Measurements from ENCODE around the gene KCNJ6. TPM values are rescaled to one million over a fixed set of nuclear protein-coding genes. Genes with fewer than 3 reads are reported as not detected.

The KCNJ6 gene
- total RNA-seq, 1 donor from 2014 or later, result 2.6 TPM

GRCh38 chr21:37575580-37575979, 340.7 kb downstream of the KCNJ6 start:
- peaks cover 13% of the 10 kb centered on the region for H3K9me3 Mint-ChIP-seq (ENCODE audit: unreplicated experiment)
- Histone ChIP-seq H3K27me3 (ENCODE audit: insufficient read depth, low read length) (no peaks in the 10 kb centered on the region), H3K4me3 (ENCODE audit: insufficient read depth, low read depth, low read length) (no peak overlapping the region), H4K20me1 (ENCODE audit: insufficient read depth, low read length) (no peaks in the 10 kb centered on the region), H3K36me3 (ENCODE audit: insufficient read depth, low read length) (no peaks in the 10 kb centered on the region), H3K79me2 (ENCODE audit: insufficient read depth, low read length) (no peaks in the 10 kb centered on the region), H3K9ac (ENCODE audit: low read length) (no peak overlapping the region), H2AFZ (ENCODE audit: low read depth, low read length) (no peak overlapping the region), H3K27ac (ENCODE audit: low read depth, low read length) (no peak overlapping the region), H3K9me3 (ENCODE audit: insufficient read depth, low read depth, low read length) (no peaks in the 10 kb centered on the region), H3K4me1 (ENCODE audit: insufficient read depth, low read length) (no peaks in the 10 kb centered on the region), H3K4me2 (ENCODE audit: low read length) (no peak overlapping the region)
- FAIRE-seq (no peak), DNase-seq (ENCODE audit: low read depth) (no peak)
- no peak overlapping the region for H3K4me3 Mint-ChIP-seq (ENCODE audit: unreplicated experiment)
- peaks cover 1% of the 10 kb centered on the region for H3K36me3 Mint-ChIP-seq (ENCODE audit: low read depth, unreplicated experiment)
- TF ChIP-seq CTCF (IDR thresholded peaks at IDR 0.05; ENCODE audit: insufficient read depth, low read depth, low read length), result no peak
- TF ChIP-seq EZH2 (IDR thresholded peaks at IDR 0.05; ENCODE audit: insufficient read depth, low read length), result no peak
- H3K27ac Mint-ChIP-seq (ENCODE audit: unreplicated experiment), result no peak overlapping the region
- H3K27me3 Mint-ChIP-seq (ENCODE audit: low read depth, unreplicated experiment), result peaks cover 5% of the 10 kb centered on the region
- peaks cover 5% of the 10 kb centered on the region for H3K4me1 Mint-ChIP-seq (ENCODE audit: low read depth, unreplicated experiment)

- TF ChIP-seq EZH2 (IDR thresholded peaks at IDR 0.05; ENCODE audit: insufficient read depth, low read length) (no peak), CTCF (IDR thresholded peaks at IDR 0.05; ENCODE audit: insufficient read depth, low read depth, low read length) (no peak)
- H3K36me3 Mint-ChIP-seq (ENCODE audit: low read depth, unreplicated experiment), result peaks cover 1% of the 10 kb centered on the region
- peaks cover 5% of the 10 kb centered on the region for H3K27me3 Mint-ChIP-seq (ENCODE audit: low read depth, unreplicated experiment)
- H3K27ac Mint-ChIP-seq (ENCODE audit: unreplicated experiment), result no peak overlapping the region
- H3K79me2 ChIP-seq (ENCODE audit: insufficient read depth, low read length), result no peaks in the 10 kb centered on the region
- FAIRE-seq, result no peak
- no peak overlapping the region for H3K4me3 ChIP-seq (ENCODE audit: insufficient read depth, low read depth, low read length)
- no peak overlapping the region for H2AFZ ChIP-seq (ENCODE audit: low read depth, low read length)
- H3K27me3 ChIP-seq (ENCODE audit: insufficient read depth, low read length), result no peaks in the 10 kb centered on the region
- H3K4me1 ChIP-seq (ENCODE audit: insufficient read depth, low read length), result no peaks in the 10 kb centered on the region
- DNase-seq (ENCODE audit: low read depth), result no peak
- H3K4me2 ChIP-seq (ENCODE audit: low read length), result no peak overlapping the region
- H3K9me3 Mint-ChIP-seq (ENCODE audit: unreplicated experiment), result peaks cover 17% of the 10 kb centered on the region
- no peaks in the 10 kb centered on the region for H3K36me3 ChIP-seq (ENCODE audit: insufficient read depth, low read length)
- H3K4me1 Mint-ChIP-seq (ENCODE audit: low read depth, unreplicated experiment), result peaks cover 2% of the 10 kb centered on the region
- no peaks in the 10 kb centered on the region for H4K20me1 ChIP-seq (ENCODE audit: insufficient read depth, low read length)
- H3K9me3 ChIP-seq (ENCODE audit: insufficient read depth, low read depth, low read length), result no peaks in the 10 kb centered on the region
- no peak overlapping the region for H3K27ac ChIP-seq (ENCODE audit: low read depth, low read length)
- H3K9ac ChIP-seq (ENCODE audit: low read length), result no peak overlapping the region
- no peak overlapping the region for H3K4me3 Mint-ChIP-seq (ENCODE audit: unreplicated experiment)
Observed at GRCh38 chr21:37574751-37575150, 341.5 kb downstream of the KCNJ6 start.

GRCh38 chr21:37574316-37574715, 341.9 kb downstream of the KCNJ6 start:
- peaks cover 2% of the 10 kb centered on the region for H3K4me1 Mint-ChIP-seq (ENCODE audit: low read depth, unreplicated experiment)
- peaks cover 5% of the 10 kb centered on the region for H3K27me3 Mint-ChIP-seq (ENCODE audit: low read depth, unreplicated experiment)

More at GRCh38 chr21:37574316-37574715, 341.9 kb downstream of the KCNJ6 start:
- Mint-ChIP-seq H3K4me3 (ENCODE audit: unreplicated experiment) (no peak overlapping the region), H3K27ac (ENCODE audit: unreplicated experiment) (no peak overlapping the region), H3K9me3 (ENCODE audit: unreplicated experiment) (peaks cover 17% of the 10 kb centered on the region), H3K36me3 (ENCODE audit: low read depth, unreplicated experiment) (peaks cover 1% of the 10 kb centered on the region)
- Histone ChIP-seq H3K9ac (ENCODE audit: low read length) (no peak overlapping the region), H3K4me1 (ENCODE audit: insufficient read depth, low read length) (no peaks in the 10 kb centered on the region), H3K36me3 (ENCODE audit: insufficient read depth, low read length) (no peaks in the 10 kb centered on the region), H3K27me3 (ENCODE audit: insufficient read depth, low read length) (no peaks in the 10 kb centered on the region), H3K9me3 (ENCODE audit: insufficient read depth, low read depth, low read length) (no peaks in the 10 kb centered on the region), H3K4me2 (ENCODE audit: low read length) (no peak overlapping the region), H3K79me2 (ENCODE audit: insufficient read depth, low read length) (no peaks in the 10 kb centered on the region), H4K20me1 (ENCODE audit: insufficient read depth, low read length) (no peaks in the 10 kb centered on the region), H3K27ac (ENCODE audit: low read depth, low read length) (no peak overlapping the region), H3K4me3 (ENCODE audit: insufficient read depth, low read depth, low read length) (no peak overlapping the region), H2AFZ (ENCODE audit: low read depth, low read length) (no peak overlapping the region)
- no peak for DNase-seq (ENCODE audit: low read depth)
- TF ChIP-seq EZH2 (IDR thresholded peaks at IDR 0.05; ENCODE audit: insufficient read depth, low read length) (no peak), CTCF (IDR thresholded peaks at IDR 0.05; ENCODE audit: insufficient read depth, low read depth, low read length) (no peak)
- no peak for FAIRE-seq

Data from astrocyte (in vitro differentiated cells and primary cell).